ENCODE results near the gene KCNN2.
"Not testable (repeated sequence)": the region's sequence is repeated elsewhere in the genome, so short reads cannot be mapped to it uniquely, and the experiment has no call there.

Gene KCNN2

DNA sequence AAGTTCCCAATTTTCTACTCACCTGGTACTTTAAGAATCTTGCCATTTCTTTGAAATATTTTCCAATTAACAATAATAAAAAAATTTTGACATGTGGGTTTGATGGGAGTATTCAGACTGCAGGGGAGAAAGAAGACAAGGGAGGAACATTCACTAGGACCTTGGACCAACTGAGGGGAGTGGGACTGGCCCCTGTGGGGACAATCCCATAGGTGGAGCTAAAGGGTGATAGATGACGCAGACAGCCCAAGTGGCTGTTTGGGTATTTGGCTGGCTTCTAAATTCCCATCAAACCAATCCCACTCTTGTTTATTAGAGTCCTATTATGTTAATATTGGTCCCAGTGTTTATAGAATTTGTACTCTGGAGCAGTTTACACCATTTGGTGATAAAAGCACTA lies 65.3 kb downstream of the KCNN2 start:
- DNase-seq, result no peak

DNA sequence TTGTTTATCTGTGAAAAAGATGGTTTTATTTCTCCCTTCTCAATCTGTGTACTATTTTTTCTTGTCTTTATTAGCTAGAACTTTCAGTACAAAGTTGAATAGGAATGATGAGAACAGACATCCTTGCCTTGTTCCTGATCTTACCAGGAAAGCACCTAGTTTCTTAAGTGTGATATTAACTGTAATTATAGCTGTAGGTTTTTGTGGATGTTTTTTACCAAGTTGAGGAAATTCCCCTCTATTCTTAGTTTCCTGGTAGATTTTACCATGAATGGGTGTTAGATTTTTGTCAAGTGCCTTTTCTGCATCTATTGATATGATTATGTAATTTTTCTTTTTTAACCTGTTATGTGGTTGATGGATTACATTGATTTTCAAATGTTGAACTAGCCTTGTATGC lies 68.7 kb downstream of the KCNN2 start:
- no peak for DNase-seq

DNA sequence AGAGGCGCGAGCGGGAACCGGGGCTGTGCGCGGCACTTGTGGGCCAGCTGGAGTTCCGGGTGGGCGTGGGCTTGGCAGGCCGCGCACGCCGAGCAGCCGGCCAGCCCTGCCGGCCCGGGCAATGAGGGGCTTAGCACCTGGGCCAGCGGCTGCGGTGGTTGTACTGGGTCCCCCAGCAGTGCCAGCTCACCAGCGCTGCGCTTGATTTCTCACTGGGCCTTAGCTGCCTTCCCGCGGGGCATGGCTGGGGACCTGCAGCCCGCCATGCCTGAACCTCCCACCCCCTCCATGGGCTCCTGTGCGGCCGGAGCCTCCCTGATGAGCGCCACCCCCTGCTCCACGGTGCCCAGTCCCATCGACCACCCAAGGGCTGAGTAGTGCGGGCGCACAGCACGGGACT lies 70.8 kb downstream of the KCNN2 start:
- not testable (repeated sequence) for DNase-seq

DNA sequence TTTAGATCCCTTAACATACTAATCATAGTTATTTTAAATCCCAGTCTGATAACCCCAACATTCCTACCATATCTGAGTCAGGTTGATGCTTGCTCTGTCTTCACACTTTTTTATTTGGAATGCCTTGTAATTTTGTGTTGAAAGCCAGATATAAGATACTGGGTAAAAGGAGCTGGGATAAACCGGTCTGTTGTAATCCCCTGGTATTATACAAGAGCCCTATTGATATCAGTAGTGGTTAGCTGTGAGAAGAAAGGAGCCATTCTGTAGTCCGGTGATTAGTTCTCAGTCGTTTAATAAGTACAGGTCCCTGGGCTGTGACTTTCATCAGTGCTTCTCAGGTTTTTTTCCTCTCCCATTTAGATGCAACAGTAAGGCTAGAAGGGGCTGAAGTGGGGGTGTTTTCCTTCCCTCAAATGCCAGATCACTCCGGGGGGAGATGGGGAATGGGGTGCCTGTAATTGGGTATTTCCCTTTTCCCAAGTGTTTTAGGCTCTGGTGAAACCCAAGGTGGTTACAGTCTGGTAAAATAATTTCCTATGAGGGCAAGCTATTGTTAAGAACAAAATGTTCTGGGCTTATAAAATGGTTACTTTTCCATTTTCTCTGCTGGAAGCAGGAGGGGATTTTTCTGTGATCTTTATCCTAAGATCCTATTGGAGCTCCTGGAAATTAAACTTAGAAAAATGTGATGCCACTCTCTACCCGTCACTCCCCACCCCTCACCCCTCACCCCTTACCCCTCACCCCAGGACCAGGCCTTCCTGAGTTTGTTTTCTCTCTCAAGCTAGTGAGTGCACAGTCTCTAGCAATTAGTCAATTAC lies 72.7 kb downstream of the KCNN2 start:
- no peak for DNase-seq

DNA sequence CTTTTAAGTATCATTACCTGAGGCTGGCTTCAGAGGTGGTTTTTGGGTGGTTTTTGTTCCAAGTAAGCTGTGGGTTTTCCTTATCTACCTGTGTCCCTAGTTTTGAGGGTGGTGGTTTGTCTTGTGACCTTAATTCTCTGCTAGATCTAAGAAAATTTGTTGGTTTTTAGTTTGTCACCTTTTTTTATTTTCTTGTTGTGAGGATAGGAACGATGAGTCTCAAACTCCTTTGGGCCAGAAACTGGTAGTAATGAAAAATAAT lies 73.3 kb downstream of the KCNN2 start:
- DNase-seq, result no peak

DNA sequence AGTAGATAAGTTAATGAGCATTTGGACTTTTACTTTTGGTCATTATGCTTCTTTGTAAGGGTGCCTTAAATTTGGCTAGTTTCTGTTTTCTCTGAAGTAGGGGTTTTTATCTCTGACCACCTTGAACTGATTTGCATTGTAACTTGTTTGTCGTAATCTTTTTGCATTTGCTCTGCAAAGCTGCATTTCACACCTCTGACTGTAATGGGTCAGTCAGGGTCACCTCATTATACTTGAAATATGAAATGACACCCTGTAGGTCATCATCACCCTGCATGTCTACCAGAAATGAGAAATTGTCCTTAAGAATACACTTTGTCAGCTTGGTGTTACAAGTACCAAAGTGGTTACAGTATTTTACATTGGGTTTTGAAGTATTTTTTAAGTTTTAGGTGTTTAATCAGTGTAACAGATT lies 74.0 kb downstream of the KCNN2 start:
- no peak for DNase-seq

DNA sequence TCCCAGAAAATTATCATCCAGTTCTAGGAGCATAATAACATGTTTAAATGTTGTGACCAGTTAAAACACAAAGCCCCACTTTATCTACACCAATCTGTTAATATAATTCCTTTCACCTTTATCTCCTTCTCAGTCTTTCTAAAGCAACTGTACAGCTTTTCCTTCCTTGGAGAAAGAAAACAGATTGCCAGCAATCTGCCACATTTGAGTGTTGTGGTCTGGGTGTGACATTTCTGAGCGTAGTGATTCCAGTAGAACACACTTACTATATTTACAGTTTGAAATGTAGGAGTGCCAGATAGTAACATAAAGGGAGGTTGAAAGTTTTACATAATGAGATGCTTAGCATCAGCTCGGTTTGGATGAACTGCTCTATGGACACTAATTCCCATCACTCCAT lies 76.1 kb downstream of the KCNN2 start:
- DNase-seq, result no peak

DNA sequence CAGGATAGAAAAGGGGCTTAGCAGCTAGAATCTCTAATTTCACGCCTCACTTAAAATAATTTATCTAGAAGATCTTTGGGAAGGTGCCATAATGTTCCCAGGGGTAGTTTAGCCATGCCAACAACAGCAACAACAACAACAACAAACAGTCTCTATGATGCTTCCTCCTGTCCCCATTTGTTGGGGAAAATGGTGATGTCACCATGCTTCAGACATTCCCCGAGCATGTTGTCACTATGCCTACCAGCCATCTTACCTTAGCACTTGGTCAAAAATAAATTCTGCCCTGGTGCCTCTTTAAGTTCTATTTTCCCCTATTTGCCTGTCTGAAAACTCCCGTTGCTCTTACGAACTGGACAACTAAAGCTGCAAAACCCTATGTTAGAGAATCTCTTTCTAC lies 76.6 kb downstream of the KCNN2 start:
- DNase-seq, result no peak

DNA sequence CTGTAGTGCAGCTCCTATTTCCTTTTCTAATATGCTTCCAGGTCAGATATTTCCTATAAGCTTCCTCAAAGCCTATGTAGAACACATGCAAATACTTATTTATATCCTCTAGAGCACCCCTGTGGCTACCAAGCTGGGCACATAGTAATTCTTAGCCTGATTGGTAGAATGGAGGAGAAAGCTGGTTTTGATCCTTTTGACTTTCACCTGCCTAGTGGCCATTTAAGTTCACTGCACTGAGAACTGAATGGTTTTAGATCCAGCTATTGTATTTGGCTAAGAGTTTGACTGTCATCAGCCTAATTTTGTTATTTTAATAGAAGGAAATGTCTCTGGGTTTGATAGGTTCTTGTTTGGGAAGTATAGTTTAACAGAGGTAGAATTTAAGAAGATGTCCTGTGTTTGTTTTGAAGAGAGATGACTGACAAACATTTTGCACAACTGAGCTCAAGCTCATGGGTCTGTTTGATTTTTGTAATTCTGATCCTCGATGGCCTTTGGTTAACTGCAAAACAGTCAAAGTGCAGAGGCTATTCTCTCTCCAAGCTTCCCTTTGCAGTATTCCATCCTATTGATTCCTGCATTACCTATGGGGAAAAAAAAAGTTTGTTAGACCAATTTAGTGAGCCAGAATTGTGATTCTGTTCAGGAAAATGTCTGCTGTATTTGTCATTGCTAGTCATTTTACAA lies 85.4 kb downstream of the KCNN2 start:
- no peak for DNase-seq

DNA sequence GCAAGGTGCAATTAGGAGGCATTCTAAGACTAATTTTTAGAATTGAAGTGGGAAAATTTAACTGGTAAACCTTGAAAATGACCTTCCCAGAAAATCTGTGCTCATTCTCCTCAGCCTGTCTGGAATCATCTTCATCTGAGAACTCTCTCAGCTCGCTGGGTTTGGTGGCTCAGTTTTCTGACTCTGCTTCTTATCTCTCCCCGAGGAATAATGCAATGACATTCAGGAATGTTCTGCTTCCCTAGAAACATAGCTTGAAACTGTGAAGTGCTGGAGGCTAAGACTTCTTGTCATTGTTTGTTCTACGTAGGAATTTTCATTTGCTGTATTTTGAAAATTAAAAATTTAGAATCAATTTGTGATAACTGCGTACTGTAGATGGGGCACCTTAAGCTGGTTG lies 86.6 kb downstream of the KCNN2 start:
- no peak for DNase-seq

DNA sequence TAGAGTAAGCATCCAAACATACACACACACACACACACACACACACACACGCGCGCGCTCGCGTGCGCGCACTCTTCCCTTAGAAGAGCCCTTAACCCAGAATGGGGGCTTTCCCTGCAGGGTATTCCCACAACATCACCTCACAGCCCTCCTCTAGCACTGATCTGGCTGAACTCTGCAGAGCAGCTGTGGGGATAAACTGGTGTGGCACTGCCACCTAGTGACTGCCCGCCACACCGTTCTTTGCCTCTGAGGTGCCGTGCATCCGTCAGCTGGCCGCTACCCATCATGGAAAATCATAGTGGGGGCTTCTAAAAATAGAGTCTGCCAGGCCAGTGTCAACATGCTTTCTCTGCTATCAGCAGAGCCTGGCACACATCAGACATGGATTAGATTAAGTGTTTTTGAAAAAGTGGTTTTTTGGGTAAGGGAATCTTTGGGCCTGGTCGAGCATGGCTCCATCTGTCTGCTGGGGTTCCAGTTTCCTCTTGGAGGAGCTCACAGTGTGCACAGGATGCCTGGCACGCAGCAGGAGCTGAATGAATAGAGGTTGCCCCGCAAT lies 88.1 kb downstream of the KCNN2 start:
- peak; percentile 34 to 61 for DNase-seq

DNA sequence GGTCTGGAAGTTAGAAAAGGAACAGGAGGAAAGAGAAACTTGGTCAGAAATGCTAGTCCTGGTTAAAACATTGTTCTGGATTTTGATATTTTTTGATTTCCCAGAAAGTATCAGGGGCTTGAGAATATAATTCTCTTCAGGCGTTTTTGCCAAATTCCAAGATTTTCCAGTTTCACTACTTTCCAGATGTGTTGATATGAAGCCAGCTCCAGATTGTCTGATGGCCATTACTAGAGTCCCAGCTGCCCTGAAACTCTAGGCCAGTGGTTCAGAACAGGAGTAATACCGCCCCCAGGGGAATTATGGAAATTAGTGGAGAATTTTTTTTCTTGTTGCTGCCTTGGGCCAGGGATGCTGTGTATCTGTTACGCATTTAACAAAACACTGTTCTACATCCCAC lies 88.6 kb downstream of the KCNN2 start:
- no peak for DNase-seq

DNA sequence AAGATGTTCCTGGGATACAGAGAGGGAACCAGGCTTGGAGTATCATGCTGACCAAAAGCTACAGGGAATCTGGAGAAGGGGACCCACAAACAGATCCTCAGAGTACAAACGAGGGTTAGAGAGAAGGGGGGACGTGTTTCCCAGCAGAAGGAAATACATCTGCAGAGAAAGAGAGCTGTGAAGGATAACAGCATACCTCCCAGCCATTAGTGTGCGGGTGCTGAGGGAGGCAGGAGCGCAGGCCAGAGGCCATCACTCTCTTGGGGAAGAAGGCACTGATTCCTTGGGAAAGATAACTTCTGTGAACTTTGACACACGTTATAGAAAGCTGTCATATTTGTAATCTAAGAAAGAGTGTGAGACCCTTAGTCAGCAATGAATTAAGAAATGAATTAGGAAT lies 96.9 kb downstream of the KCNN2 start:
- no peak for DNase-seq

DNA sequence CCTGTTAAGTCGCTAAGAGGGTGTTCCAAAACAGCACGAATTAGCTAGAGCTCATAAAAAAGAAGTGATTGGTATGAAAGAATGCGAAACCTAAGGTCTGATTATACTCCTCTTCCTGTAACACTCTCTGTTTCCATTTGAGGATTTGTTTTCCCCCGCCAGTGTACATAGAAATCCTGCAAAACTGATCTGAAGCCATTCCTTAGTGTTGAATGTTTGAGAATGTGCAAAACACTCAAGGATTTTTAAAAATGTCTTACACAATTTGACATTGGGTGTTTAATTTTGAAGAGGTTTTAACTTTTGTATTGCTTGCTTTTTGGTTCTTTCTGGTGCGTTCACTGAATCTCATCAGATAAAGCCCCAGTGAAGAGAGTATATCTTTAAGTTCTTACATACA lies 105.3 kb downstream of the KCNN2 start:
- no peak for DNase-seq

DNA sequence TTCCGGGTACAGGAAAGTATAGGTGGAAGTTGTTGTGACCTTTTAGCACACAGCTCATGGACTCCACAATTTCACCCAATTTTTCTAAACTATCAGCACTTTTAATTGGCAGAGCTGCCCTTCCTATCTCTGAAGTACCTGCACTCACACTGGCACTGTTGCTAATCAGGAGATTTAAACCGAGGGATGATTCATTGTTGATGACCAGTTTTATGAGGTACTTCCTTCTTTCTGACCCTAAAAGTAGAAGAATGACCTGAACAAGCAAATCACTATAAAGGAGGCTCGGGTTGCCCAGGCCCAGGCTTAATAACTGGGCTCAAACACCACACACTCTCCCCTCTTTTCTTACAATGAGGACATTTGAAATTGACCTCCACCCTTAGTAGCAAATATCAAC lies 105.9 kb downstream of the KCNN2 start:
- no peak for DNase-seq

DNA sequence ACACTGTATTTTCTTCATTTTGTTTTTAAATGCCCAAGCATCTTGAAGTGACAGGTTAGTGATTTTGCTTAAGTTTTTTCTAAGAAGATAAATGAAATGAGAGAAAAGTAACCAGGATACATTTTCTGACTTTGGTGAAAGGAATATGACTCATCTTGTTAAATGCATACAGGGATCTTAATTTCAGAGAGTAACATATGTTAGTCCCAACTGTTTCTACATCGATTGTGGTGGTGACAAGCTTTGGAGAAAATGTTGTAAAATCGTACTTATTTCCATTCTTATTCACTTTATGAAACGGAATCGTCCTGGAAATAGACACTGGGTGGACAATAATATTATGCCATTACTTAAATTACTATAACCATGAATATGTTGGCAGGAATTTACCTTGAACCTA lies 107.5 kb downstream of the KCNN2 start:
- no peak for DNase-seq

DNA sequence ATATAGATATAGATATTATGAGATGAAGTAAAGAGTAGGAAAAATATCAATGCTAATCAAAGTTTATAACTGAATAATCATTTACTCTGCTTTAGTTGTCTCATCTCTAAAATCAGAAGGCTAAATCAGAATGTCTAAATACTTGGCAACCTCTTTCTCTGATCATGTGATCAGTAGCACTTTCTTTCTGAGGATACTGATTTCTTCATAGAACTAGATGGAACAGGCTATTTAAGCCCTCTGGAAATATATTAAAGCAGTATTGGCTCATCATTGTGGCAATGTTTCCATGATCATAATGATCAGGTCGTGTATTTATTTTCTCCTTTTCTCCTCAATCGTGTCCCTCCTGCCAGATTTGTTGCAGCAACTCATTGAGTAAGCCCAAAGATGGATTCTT lies 109.7 kb downstream of the KCNN2 start:
- no peak for DNase-seq

DNA sequence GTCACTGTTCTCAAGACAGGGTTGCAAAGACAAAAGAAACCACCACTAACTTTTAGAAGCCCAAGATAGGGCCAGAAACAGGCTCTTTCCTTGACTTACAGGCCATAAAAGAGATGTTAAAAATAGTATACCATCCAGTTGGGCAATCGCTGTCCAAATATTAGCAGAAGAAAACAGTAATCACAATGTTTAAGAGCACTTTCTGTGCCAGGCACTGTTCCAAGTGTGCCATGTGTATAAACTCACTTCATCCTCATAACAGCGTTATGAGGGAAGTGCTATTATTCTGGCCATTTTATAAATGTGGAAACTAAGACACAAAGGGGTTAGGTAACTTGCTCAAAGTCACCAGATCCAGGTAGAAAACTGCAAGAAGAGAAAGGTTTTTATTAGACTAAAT lies 111.7 kb downstream of the KCNN2 start:
- DNase-seq, result no peak

DNA sequence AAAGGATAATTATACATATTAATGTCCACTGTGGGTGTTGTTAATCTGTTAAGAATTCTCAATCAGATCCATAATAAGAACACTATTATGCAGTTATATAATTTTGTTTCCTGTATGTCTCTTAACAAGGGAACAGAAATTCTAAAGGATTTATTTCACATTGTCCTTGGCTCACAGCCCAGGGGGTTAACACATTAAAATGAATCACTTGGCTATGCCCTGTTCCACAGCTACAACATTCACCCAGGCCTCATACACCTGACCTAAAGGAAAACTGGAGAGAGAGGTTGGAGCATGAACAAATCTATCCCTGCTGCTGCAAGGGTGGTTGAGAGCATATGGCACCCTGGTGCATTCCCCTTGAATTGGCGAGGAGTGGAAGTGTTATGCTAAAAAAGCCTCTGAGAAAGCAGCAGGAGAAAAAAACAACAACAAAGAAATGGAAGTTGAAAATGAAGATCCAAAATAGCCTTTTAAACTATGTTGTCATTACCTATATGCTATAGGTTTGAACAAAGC lies 116.0 kb downstream of the KCNN2 start:
- no peak for DNase-seq

DNA sequence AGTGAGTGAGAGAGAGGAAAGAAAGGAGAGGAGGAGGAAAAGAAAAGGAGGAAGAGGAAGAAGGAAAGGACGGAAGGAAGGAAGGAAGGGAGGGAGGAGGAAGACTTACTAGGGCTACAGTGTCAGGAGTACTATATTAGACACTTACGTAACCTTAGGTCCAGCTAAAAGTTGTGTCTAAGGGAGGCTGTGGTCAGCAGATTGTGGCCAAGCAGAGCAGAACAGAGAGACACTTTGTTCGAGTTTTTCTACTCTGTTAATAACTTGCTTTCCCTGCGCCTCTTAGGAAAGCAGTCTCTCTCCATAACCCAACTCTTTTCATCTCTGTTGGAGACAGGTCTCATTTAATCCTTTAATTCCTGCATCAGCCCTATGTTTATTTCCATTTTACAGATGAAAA lies 138.9 kb downstream of the KCNN2 start:
- no peak for DNase-seq

DNA sequence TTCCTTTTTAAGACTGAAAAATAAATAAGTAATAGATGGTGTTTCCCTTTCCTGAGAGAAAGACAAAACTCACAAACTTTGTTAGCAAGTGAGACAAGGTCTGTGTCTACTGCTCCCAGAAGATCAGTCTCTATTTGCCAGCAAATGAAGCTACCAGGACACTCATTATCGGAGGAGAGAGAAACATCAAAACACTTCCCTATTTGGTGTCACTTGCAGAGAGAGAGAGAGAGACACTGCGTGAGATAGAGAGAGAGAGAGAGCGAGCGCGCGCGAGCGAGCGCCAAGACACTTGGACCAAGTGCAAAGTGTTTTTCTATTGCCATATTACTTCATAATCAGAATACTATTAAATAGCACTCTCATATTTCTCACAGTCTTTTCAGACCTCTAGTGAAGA lies 142.7 kb downstream of the KCNN2 start:
- no peak for DNase-seq

DNA sequence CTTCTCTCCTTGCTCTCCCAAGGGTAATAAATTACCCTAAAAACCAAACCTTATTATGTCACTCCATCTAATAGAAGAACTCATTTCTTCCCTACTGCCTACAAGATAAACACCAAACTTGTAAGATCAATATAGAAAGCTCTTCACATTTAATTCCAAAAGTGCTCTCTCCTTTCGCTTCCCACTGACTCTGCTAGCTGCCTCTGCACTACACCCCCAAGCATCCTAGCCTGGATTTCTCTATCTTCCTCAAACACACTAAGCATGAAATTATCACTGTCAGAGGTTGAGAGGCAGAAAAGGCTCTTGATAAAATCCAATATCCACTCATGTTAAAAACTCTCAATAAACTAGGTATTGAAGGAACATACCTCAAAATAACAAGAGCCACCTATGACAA lies 162.4 kb downstream of the KCNN2 start:
- DNase-seq, result no peak

DNA sequence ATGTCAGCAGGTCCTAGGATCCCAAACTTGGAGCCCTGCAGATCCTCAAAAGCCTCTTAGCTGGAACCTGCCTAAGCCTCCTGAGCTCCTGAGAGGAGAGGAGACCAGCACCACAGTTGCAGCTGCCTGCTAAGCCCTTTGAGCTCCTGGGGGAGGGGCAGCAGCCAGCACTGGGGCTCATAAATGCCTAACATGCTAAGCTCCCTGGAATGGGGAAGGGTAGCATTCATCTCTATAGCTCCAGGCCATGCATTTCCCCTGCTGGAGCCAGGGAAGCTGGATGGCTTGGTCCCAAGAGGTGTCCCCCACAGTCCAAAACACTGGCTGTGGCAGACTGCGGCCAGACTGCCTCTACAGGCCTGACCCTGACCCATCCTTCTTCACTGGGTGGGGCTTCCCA lies 182.7 kb downstream of the KCNN2 start:
- DNase-seq, result no peak

Data from stimulated activated CD4-positive, alpha-beta T cell treated with anti-CD3 and anti-CD28 coated beads, Interleukin-2, amount 100 ng/mL, for 24 hours (primary cell).